OCI-LY3 (cell line): ENCODE data around the gene SNX10.

Experiments
- H2AFZ ChIP-seq: fragments of 200-600, 300-600 bp; shearing (Covaris generic); 2 replicates; pipeline ENCODE4 v1.6.0; 2014; ENCODE audit warnings: antibody characterized with exemption, low read depth, low read length
- H3K27ac ChIP-seq: fragments of 200-600, 300-600 bp; sonication (generic); 2 replicates; pipeline ENCODE4 v1.5.1; 2014; ENCODE audit warnings: mild to moderate bottlenecking, low read length, moderate library complexity, mixed read lengths
- H3K27me3 ChIP-seq: fragments of 200-600, 300-600 bp; sonication (generic); 2 replicates; pipeline ENCODE4 v1.6.1; 2014; ENCODE audit warnings: low read depth, low read length, mixed read lengths
- H3K36me3 ChIP-seq: fragments of 200-600, 300-600 bp; sonication (generic); replicated peaks from 2 replicates; pipeline ENCODE3; 2014; ENCODE audit warnings: low read depth, low read length, mixed read lengths
- H3K4me1 ChIP-seq: fragments of 300-600, 200-600 bp; sonication (generic); 2 replicates; pipeline ENCODE4 v1.6.1; 2014; ENCODE audit warnings: low read length, mixed read lengths
- H3K4me2 ChIP-seq: fragments of 200-600, 300-600 bp; sonication (generic); 2 replicates; pipeline ENCODE4 v1.6.1; 2014; ENCODE audit warnings: low read length, mixed read lengths
- H3K4me3 ChIP-seq: fragments of 300-600, 200-600 bp; sonication (generic); 2 replicates; pipeline ENCODE4 v1.5.1; 2014; ENCODE audit warnings: antibody characterized with exemption, mild to moderate bottlenecking, low read length, moderate library complexity
- H3K79me2 ChIP-seq: fragments of 300-600, 200-600 bp; shearing (Covaris generic); 2 replicates; pipeline ENCODE4 v1.6.1; 2014; ENCODE audit warnings: mild to moderate bottlenecking, low read length, mixed read lengths
- H3K9ac ChIP-seq: fragments of 300-600, 200-600 bp; shearing (Covaris generic); 2 replicates; pipeline ENCODE4 v1.6.0; 2014; ENCODE audit warnings: mild to moderate bottlenecking, low read length, moderate library complexity
- H3K9me3 ChIP-seq: fragments of 200-600, 300-600 bp; shearing (Covaris generic); 2 replicates; pipeline ENCODE4 v1.6.1; 2014; ENCODE audit warnings: low read length, mixed read lengths; ENCODE audit not compliant: insufficient read depth
- H4K20me1 ChIP-seq: fragments of 200-600, 300-600 bp; sonication (generic); 2 replicates; pipeline ENCODE4 v1.6.1; 2016; ENCODE audit warnings: low read length, mixed read lengths; ENCODE audit not compliant: insufficient read depth
- CTCF ChIP-seq: fragments of 200-600, 300-600 bp; sonication (generic); IDR thresholded peaks from 2 replicates; pipeline ENCODE4 v1.5.1; 2014; ENCODE audit warnings: antibody characterized with exemption, low read length, low read depth
- EZH2phosphoT487 ChIP-seq: fragments of 200-600 bp; shearing (Covaris generic); IDR thresholded peaks from 2 replicates; pipeline ENCODE4 v1.6.1; 2018; ENCODE audit warnings: antibody characterized with exemption, mixed run types, low read depth

The SNX10 gene

DNA sequence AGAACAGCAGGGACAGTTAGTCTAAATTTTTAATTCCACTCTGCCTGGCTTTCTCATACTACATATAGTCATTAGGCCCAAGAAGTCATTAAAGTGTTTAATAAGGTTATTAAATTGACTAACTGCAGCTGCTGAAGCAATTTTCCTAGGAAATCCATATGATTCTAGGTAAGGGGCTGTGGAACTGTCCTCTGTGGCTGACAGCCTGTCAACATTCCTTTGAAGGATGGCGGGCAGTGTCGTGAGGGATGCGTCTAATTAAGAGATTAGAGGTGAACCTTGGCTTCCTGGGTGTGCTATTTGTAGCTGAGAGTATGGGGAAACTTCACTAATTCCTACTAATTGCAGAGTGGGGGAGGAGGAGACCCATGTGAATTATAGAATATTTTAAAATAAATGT, 64.6 kb downstream of the SNX10 start:
- Histone ChIP-seq H2AFZ (no peak overlapping the region), H3K4me1 (0 out of 2 replicates have a peak, but pooled peaks cover 6% of the 10 kb centered on the region), H3K9me3 (no peaks in the 10 kb centered on the region), H3K27me3 (no peaks in the 10 kb centered on the region), H3K79me2 (no peaks in the 10 kb centered on the region), H3K4me3 (no peak overlapping the region), H3K9ac (no peak overlapping the region), H3K4me2 (no peak overlapping the region), H4K20me1 (no peaks in the 10 kb centered on the region), H3K36me3 (no peaks in the 10 kb centered on the region), H3K27ac (no peak overlapping the region)
- TF ChIP-seq EZH2phosphoT487 (no peak), CTCF (no peak)

DNA sequence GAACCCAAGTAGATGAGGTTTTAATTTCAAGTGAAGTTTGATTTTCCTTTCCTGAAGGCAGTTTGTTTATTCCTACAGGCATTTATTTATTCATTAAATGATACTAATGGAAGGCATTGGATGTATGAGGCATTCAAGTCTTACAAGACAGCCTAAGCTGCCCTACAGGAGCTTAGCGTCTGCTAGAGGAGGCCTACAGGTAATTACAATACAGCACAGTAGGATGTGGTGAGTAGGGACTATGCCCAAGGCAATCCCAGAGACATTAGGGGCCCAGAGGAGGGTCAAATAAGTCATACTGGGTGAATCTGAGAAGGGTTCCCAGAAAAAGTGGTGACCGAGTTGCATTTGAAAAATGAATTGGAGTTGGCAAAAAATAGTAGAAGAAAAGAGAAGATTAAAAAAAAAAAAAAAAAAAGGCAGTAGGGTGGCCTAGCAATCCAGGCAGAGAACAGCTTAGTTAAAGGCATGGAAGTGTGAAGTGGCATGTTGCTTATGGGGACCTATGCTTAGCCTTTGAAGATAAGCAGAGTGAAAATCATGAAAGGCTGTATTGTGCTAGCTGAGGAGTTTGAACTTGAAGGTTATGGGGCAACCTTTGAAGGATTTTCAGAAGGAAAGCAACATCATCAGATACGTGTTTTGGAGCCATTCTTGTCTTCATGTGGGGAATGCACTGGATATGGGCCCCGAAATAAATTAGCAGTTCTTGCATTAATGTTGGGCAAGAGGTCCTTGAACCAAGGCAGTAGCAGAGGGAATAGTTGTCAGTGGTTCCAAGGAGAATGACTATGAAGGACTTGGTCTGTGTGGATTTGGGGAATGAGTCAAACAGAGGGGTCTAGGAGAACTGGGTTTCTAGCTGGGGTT, 65.5 kb downstream of the SNX10 start:
- Histone ChIP-seq H3K79me2 (no peaks in the 10 kb centered on the region), H2AFZ (no peak overlapping the region), H3K4me3 (no peak overlapping the region), H3K27ac (no peak overlapping the region), H3K4me2 (no peak overlapping the region), H3K9me3 (no peaks in the 10 kb centered on the region), H4K20me1 (no peaks in the 10 kb centered on the region), H3K36me3 (no peaks in the 10 kb centered on the region), H3K4me1 (0 out of 2 replicates have a peak, but pooled peaks cover 6% of the 10 kb centered on the region), H3K9ac (no peak overlapping the region), H3K27me3 (no peaks in the 10 kb centered on the region)
- TF ChIP-seq EZH2phosphoT487 (no peak), CTCF (no peak)

- Histone ChIP-seq H2AFZ (no peak overlapping the region), H3K9ac (no peak overlapping the region), H3K4me3 (no peak overlapping the region), H3K79me2 (no peaks in the 10 kb centered on the region), H3K27ac (no peak overlapping the region), H3K9me3 (no peaks in the 10 kb centered on the region), H4K20me1 (no peaks in the 10 kb centered on the region), H3K4me1 (0 out of 2 replicates have a peak, but pooled peaks cover 6% of the 10 kb centered on the region), H3K36me3 (no peaks in the 10 kb centered on the region), H3K4me2 (no peak overlapping the region), H3K27me3 (no peaks in the 10 kb centered on the region)
- TF ChIP-seq CTCF (no peak), EZH2phosphoT487 (no peak)
These were observed 66.1 kb downstream of the SNX10 start for GRCh38 chr7:26357799-26358151.

GRCh38 chr7:26360650-26361049, 69.0 kb downstream of the SNX10 start:
- Histone ChIP-seq H2AFZ (no peak overlapping the region), H3K27me3 (no peaks in the 10 kb centered on the region)

More at GRCh38 chr7:26360650-26361049, 69.0 kb downstream of the SNX10 start:
- Histone ChIP-seq H3K9me3 (no peaks in the 10 kb centered on the region), H3K4me1 (peaks cover 16% of the 10 kb centered on the region), H3K4me2 (no peak overlapping the region), H3K4me3 (no peak overlapping the region), H3K36me3 (no peaks in the 10 kb centered on the region), H4K20me1 (no peaks in the 10 kb centered on the region), H3K79me2 (no peaks in the 10 kb centered on the region), H3K9ac (no peak overlapping the region), H3K27ac (no peak overlapping the region)
- TF ChIP-seq CTCF (no peak), EZH2phosphoT487 (no peak)
